ENCODE data around the gene RALGAPA2.

DNA sequence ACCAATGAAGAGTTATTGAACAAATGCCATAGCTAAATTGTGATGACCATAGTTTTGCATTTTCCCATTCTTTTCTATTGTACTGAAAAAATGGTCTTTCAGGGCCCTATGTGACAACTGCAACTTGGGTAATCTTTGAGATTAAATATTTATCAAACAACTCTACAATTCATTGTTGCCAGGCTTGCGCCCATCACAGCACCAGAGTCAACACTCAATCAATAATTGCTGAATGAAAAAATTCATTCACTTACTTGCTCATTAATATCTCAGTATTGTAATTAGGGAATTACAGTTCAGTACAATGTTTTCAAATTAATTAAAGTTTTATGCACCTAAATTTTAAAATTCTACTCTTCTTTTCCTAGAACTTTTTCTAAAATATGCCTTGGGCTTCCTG, 7.7 kb upstream of the RALGAPA2 start:
- TF ChIP-seq CTCF (conservative IDR thresholded peaks at IDR 0.05; ENCODE audit: low read depth in 2 of 2): no peak
- TF ChIP-seq EZH2 (IDR thresholded peaks at IDR 0.05; ENCODE audit: low read depth, unreplicated experiment): no peak
- TF ChIP-seq REST (IDR thresholded peaks at IDR 0.05; ENCODE audit: unreplicated experiment): no peak
- no peak for TF ChIP-seq POLR2AphosphoS5 (IDR thresholded peaks at IDR 0.05; ENCODE audit: low read depth)
- TF ChIP-seq CREB1 (CRISPR knock-in tag; IDR thresholded peaks at IDR 0.05; ENCODE audit: low read depth): no peak
- no peak for TF ChIP-seq EZH2phosphoT487 (IDR thresholded peaks at IDR 0.05; ENCODE audit: unreplicated experiment)
- TF ChIP-seq ZNF114 (CRISPR knock-in tag; IDR thresholded peaks at IDR 0.05): no peak
- TF ChIP-seq ETS1 (IDR thresholded peaks at IDR 0.05): no peak
